IMR-90 (cell line): ENCODE data around the gene DKK3. TPM values are rescaled to one million over a fixed set of nuclear protein-coding genes. Genes with fewer than 3 reads are reported as not detected.

Experiments used
- ATAC-seq: fragments of 200-7000 bp; cut with Tn5 transposase; 2 replicates; pipeline ENCODE4 v1.9.1; 2020; ENCODE audit warnings: low read depth, mild to moderate bottlenecking, moderate library complexity
- BruUV-seq: library from RNA; stranded (reverse); fragments of 400-500 nt; replicated peaks from 2 replicates; lab custom pipeline; 2021; lab: Mats Ljungman, UMichigan
- CTCF ChIA-PET: fragments of 300-600 bp; formaldehyde crosslinking; extraction: SDS; loops from one replicate; lab custom pipeline; 2021; ENCODE audit warnings: antibody characterized with exemption; lab: Yijun Ruan, JAX
- POLR2A ChIA-PET: fragments of 300-600 bp; sonication (Branson Sonifier 250); formaldehyde crosslinking; loops from one replicate; lab custom pipeline; 2022; ENCODE audit warnings: antibody characterized with exemption; ENCODE audit not compliant: unreplicated experiment; lab: Charles Lee
- DNase-seq: peaks from one replicate; pipeline ENCODE4 v3.0.0; 2013
- H2AFZ ChIP-seq: replicated peaks from 2 replicates; pipeline ENCODE3; 2013; ENCODE audit warnings: low read length, mild to moderate bottlenecking; ENCODE audit not compliant: poor library complexity
- H2AK5ac ChIP-seq: 2 replicates; pipeline ENCODE4 v1.6.1; 2013; ENCODE audit warnings: low read depth, low read length, inconsistent platforms
- H2AK9ac ChIP-seq: replicated peaks from 2 replicates; pipeline ENCODE3; 2013; ENCODE audit warnings: mild to moderate bottlenecking, low read depth, low read length, moderate library complexity; ENCODE audit not compliant: poor library complexity
- H2BK120ac ChIP-seq: 2 replicates; pipeline ENCODE4 v1.6.1; 2013; ENCODE audit warnings: low read depth, low read length, inconsistent platforms
- H2BK15ac ChIP-seq: 3 replicates; pipeline ENCODE4 v1.6.1; 2013; ENCODE audit warnings: low read depth, low read length, inconsistent platforms
- H2BK20ac ChIP-seq: 2 replicates; pipeline ENCODE4 v1.6.1; 2013; ENCODE audit warnings: low read depth, mild to moderate bottlenecking, inconsistent platforms, low read length, moderate library complexity
- H2BK5ac ChIP-seq: 2 replicates; pipeline ENCODE4 v1.6.1; 2013; ENCODE audit warnings: mild to moderate bottlenecking, low read depth, low read length, inconsistent platforms; ENCODE audit not compliant: poor library complexity, severe bottlenecking
- H3K14ac ChIP-seq: replicated peaks from 2 replicates; pipeline ENCODE4 v1.6.1; 2013; ENCODE audit warnings: low read depth, low read length, inconsistent platforms
- H3K18ac ChIP-seq: 2 replicates; pipeline ENCODE4 v1.6.1; 2013; ENCODE audit warnings: low read depth, low read length, control low read depth
- H3K23ac ChIP-seq: 2 replicates; pipeline ENCODE4 v1.6.1; 2013; ENCODE audit warnings: low read depth, low read length, inconsistent platforms
- H3K27ac ChIP-seq: 2 replicates; pipeline ENCODE4 v1.5.1; 2013; ENCODE audit warnings: mild to moderate bottlenecking, control low read depth, low read length; ENCODE audit not compliant: insufficient read depth
- H3K27me3 ChIP-seq: 2 replicates; pipeline ENCODE4 v1.6.1; 2013; ENCODE audit warnings: low read length; ENCODE audit not compliant: control insufficient read depth, insufficient read depth
- H3K36me3 ChIP-seq: 2 replicates; pipeline ENCODE4 v1.6.1; 2013; ENCODE audit warnings: low read length, mixed read lengths; ENCODE audit not compliant: control insufficient read depth, insufficient read depth
- H3K4ac ChIP-seq: 2 replicates; pipeline ENCODE4 v1.6.1; 2013; ENCODE audit warnings: low read depth, low read length, inconsistent platforms
- H3K4me1 ChIP-seq: 2 replicates; pipeline ENCODE4 v1.6.1; 2013; ENCODE audit warnings: low read length, mixed read lengths; ENCODE audit not compliant: control insufficient read depth, insufficient read depth
- H3K4me2 ChIP-seq: 2 replicates; pipeline ENCODE4 v1.6.1; 2013; ENCODE audit warnings: low read depth, mild to moderate bottlenecking, control low read depth, low read length, moderate library complexity
- H3K4me3 ChIP-seq: 2 replicates; pipeline ENCODE4 v1.5.1; 2013; ENCODE audit warnings: low read depth, mild to moderate bottlenecking, control low read depth, low read length, moderate library complexity; ENCODE audit not compliant: insufficient read depth
- H3K56ac ChIP-seq: 2 replicates; pipeline ENCODE4 v1.6.1; 2013; ENCODE audit warnings: low read length, inconsistent platforms; ENCODE audit not compliant: insufficient read depth; ENCODE audit errors: extremely low read depth
- H3K79me1 ChIP-seq, 2 experiments: 2 replicates each; pipeline ENCODE4 v1.6.1; 2013; ENCODE audit warnings: low read length in 2 of 2, inconsistent platforms in 1 of 2, low read depth in 1 of 2
- H3K9ac ChIP-seq: 2 replicates; pipeline ENCODE4 v1.6.1; 2013; ENCODE audit warnings: low read depth, low read length, control low read depth
- H3K9me1 ChIP-seq: 2 replicates; pipeline ENCODE4 v1.6.1; 2013; ENCODE audit warnings: low read length, inconsistent platforms; ENCODE audit not compliant: insufficient read depth
- H3K9me3 ChIP-seq: 2 replicates; pipeline ENCODE4 v1.6.1; 2013; ENCODE audit warnings: low read length; ENCODE audit not compliant: control insufficient read depth, insufficient read depth
- H4K20me1 ChIP-seq: 2 replicates; pipeline ENCODE4 v1.6.1; 2013; ENCODE audit warnings: low read length, inconsistent platforms; ENCODE audit not compliant: insufficient read depth
- H4K5ac ChIP-seq: 2 replicates; pipeline ENCODE4 v1.6.1; 2013; ENCODE audit warnings: mild to moderate bottlenecking, low read depth, low read length, control low read depth
- H4K8ac ChIP-seq, 2 experiments: 2 replicates each; pipeline ENCODE4 v1.6.1; 2013; ENCODE audit warnings: low read depth in 2 of 2, low read length in 2 of 2, control low read depth in 1 of 2, inconsistent platforms in 1 of 2
- H4K91ac ChIP-seq: 2 replicates; pipeline ENCODE4 v1.6.1; 2013; ENCODE audit warnings: low read depth, low read length, inconsistent platforms; ENCODE audit not compliant: insufficient read depth
- CEBPB ChIP-seq: IDR thresholded peaks from 2 replicates; pipeline ENCODE4 v1.6.1; 2012; ENCODE audit warnings: low read depth, low read length, improper control_type of control experiment
- CHD1 ChIP-seq: IDR thresholded peaks from 2 replicates; pipeline ENCODE4 v1.6.1; 2012; ENCODE audit warnings: low read depth, low read length, improper control_type of control experiment
- FOS ChIP-seq: fragments of 150-350 bp; IDR thresholded peaks from 2 replicates; pipeline ENCODE4 v1.6.1; 2016; ENCODE audit warnings: low read depth, low read length
- MAFK ChIP-seq: IDR thresholded peaks from 2 replicates; pipeline ENCODE4 v1.6.1; 2012; ENCODE audit warnings: low read depth, low read length, improper control_type of control experiment
- MXI1 ChIP-seq: IDR thresholded peaks from 2 replicates; pipeline ENCODE4 v1.6.1; 2012; ENCODE audit warnings: low read depth, mild to moderate bottlenecking, low read length, moderate library complexity, borderline replicate concordance
- NFE2L2 ChIP-seq: fragments of 150-350 bp; IDR thresholded peaks from 2 replicates; pipeline ENCODE4 v1.6.1; 2016; ENCODE audit warnings: low read depth, mild to moderate bottlenecking, low read length
- POLR2A ChIP-seq: IDR thresholded peaks from 2 replicates; pipeline ENCODE4 v1.6.1; 2012; ENCODE audit warnings: mild to moderate bottlenecking, low read depth, low read length
- RAD21 ChIP-seq: IDR thresholded peaks from 2 replicates; pipeline ENCODE4 v1.6.1; 2012; ENCODE audit warnings: low read length, improper control_type of control experiment
- SMC3 ChIP-seq: fragments of 150-350 bp; IDR thresholded peaks from 2 replicates; pipeline ENCODE4 v1.6.1; 2016; ENCODE audit warnings: low read depth, mild to moderate bottlenecking, antibody characterized with exemption, low read length, moderate library complexity
- WGBS, 2 experiments: methylation state at CpG; one replicate each; pipeline versions ENCODE4 v1.1.5 to v1.1.7; 2013; ENCODE audit warnings: missing lambda C conversion rate in 2 of 2; ENCODE audit not compliant: insufficient read length in 1 of 2; ENCODE audit errors: extremely low coverage in 2 of 2; 5-methylcytosine and 5-hydroxymethylcytosine counted together
- dilution Hi-C: fragments of 300-500 bp; cut with HindIII; formaldehyde crosslinking; loops from one replicate; pipeline ENCODE4 v1.14.3; 2018; ENCODE audit warnings: low sequenced_read_pairs; ENCODE audit not compliant: unreplicated experiment
- in situ Hi-C: fragments of 300-500 bp; cut with MboI; formaldehyde crosslinking; loops from 3 replicates; pipeline ENCODE4 v1.14.3; 2019; ENCODE audit warnings: low sequenced_read_pairs, inconsistent platforms, mixed read lengths
- intact Hi-C: fragments of 100-400 bp; cut with micrococcal nuclease; formaldehyde crosslinking; loops from 2 replicates; pipeline ENCODE4 v1.10.0; 2022
- polyA plus RNA-seq, 3 experiments: library from polyadenylated mRNA; depleted of rRNA; stranded (reverse); fragments of >200 nt; gene quantifications; 2 replicates each; pipeline ENCODE4 v1.2.3, GENCODE V29; 2012; ENCODE audit warnings: low replicate concordance in 1 of 3
- total RNA-seq: library from RNA; depleted of rRNA; stranded (reverse); fragments of >200 nt; gene quantifications from 2 replicates; pipeline ENCODE4 v1.2.3, GENCODE V29; 2012
- TF ChIP-seq, protein P1 (sequence below): fragments of 150-350 bp; IDR thresholded peaks from 2 replicates; pipeline ENCODE4 v1.6.1; 2016; ENCODE audit warnings: low read depth, mild to moderate bottlenecking, low read length, moderate library complexity, borderline replicate concordance
- TF ChIP-seq, protein P2 (sequence below): fragments of 150-350 bp; IDR thresholded peaks from 2 replicates; pipeline ENCODE4 v1.6.1; 2017; ENCODE audit warnings: mild to moderate bottlenecking, antibody characterized with exemption, low read length, low read depth

DKK3 gene
- total and polyA plus RNA-seq, 2 of the 4 experiments (the other 2 are of a cell fraction) = 453 to 964 TPM

DNA sequence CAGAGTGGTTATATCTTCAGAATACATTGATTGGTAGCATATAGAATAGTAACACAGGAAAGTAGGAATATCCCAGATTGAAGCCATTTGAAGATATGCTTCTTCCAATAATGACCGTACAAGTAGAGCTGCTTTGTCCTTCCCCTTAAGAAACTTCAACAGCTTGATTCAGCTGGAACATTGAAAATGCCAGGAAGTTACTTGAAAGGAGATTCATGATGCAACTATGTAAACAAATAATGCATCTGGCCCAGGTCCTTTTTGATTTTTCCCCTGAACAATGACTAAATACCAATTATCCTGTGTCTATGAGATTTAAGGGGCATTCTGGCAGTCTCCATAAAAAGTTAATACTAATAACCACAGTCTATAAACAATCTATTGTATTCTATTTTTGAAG is 3.0 kb downstream of the DKK3 start:
- in situ Hi-C loops = no loop called here
- peak overlapping the region; percentile 71; the same call in 1 of the 2 replicates for H3K4ac ChIP-seq
- BruUV-seq = no TSS peak
- peak overlapping the region; percentile 22; the same call in 1 of the 2 replicates for H3K9ac ChIP-seq
- H3K9me3 ChIP-seq = no peaks in the 10 kb centered on the region
- peak overlapping the region; percentile 80; the same call in 2 of the 3 replicates for H2BK15ac ChIP-seq
- H3K4me3 ChIP-seq = no peak overlapping the region; the same call in 1 of the 2 replicates
- dilution Hi-C loops = no loop called here
- peak overlapping the region; percentile 59; the same call in 1 of the 2 replicates for H2BK120ac ChIP-seq
- peak overlapping the region; percentile 90 for H2BK5ac ChIP-seq
- H3K4me2 ChIP-seq = peak overlapping the region; percentile 77
- no peak for TF ChIP-seq SMC3
- TF ChIP-seq POLR2A = no peak
- 0 out of 2 replicates have a peak, but pooled peaks have one; percentile 21 for TF ChIP-seq FOS
- TF ChIP-seq, protein P1, sequence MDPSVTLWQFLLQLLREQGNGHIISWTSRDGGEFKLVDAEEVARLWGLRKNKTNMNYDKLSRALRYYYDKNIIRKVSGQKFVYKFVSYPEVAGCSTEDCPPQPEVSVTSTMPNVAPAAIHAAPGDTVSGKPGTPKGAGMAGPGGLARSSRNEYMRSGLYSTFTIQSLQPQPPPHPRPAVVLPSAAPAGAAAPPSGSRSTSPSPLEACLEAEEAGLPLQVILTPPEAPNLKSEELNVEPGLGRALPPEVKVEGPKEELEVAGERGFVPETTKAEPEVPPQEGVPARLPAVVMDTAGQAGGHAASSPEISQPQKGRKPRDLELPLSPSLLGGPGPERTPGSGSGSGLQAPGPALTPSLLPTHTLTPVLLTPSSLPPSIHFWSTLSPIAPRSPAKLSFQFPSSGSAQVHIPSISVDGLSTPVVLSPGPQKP = no peak
- TF ChIP-seq CHD1 = no peak
- TF ChIP-seq, protein P2, sequence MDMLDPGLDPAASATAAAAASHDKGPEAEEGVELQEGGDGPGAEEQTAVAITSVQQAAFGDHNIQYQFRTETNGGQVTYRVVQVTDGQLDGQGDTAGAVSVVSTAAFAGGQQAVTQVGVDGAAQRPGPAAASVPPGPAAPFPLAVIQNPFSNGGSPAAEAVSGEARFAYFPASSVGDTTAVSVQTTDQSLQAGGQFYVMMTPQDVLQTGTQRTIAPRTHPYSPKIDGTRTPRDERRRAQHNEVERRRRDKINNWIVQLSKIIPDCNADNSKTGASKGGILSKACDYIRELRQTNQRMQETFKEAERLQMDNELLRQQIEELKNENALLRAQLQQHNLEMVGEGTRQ = no peak
- TF ChIP-seq MAFK = no peak
- no peak for TF ChIP-seq MXI1
- peak; percentile 75 for TF ChIP-seq CEBPB
- TF ChIP-seq RAD21 = no peak
- no peak for TF ChIP-seq NFE2L2
- ChIA-PET CTCF (interaction anchor here (1.0 to 1.4 kb wide), 3 partner anchors 12 to 29 kb away, joined by 3 to 4 read pairs (median 3); no protein-coding TSS in a partner anchor), POLR2A (no interaction called here)
- no peak overlapping the region for H2AK9ac ChIP-seq
- ATAC-seq (no peak), DNase-seq (peak; percentile 89)
- peaks cover 29 to 74% of the 10 kb centered on the region in 2 experiments for H3K79me1 ChIP-seq
- peaks cover 41% of the 10 kb centered on the region for H3K9me1 ChIP-seq
- no CpG with 5 or more reads among the region's 1 CpG for WGBS, 2 experiments
- peak overlapping the region; percentile 43; the same call in 1 of the 2 replicates for H3K27ac ChIP-seq
- H4K20me1 ChIP-seq = peaks cover 42% of the 10 kb centered on the region
- H3K18ac ChIP-seq = peak overlapping the region; percentile 73; the same call in 1 of the 2 replicates
- H3K56ac ChIP-seq = peak overlapping the region; percentile 24; the same call in 1 of the 2 replicates
- H4K5ac ChIP-seq = peak overlapping the region; percentile 26; the same call in 1 of the 2 replicates
- H2AFZ ChIP-seq = no peak overlapping the region
- intact Hi-C loops = loop anchor here (1.0 kb wide), 1 partner anchor 39 kb away; no protein-coding TSS in a partner anchor
- H2AK5ac ChIP-seq = peak overlapping the region; percentile 46
- peak overlapping the region; percentile 59 for H3K14ac ChIP-seq
- H3K27me3 ChIP-seq = no peaks in the 10 kb centered on the region
- peak overlapping the region; percentile 41; the same call in 1 of the 2 replicates for H2BK20ac ChIP-seq
- peak overlapping the region; percentile 44 for H4K8ac ChIP-seq
- H3K36me3 ChIP-seq = peaks cover 26% of the 10 kb centered on the region
- peak overlapping the region; percentile 54; the same call in 1 of the 2 replicates for H3K23ac ChIP-seq
- H3K4me1 ChIP-seq = peaks cover 33% of the 10 kb centered on the region
- no peak overlapping the region for H4K91ac ChIP-seq
